Small intestine (tissue), 7 donors: ENCODE data around the gene SUGCT. TPM values are rescaled to one million over a fixed set of nuclear protein-coding genes. Genes with fewer than 3 reads are reported as not detected.
A peak's percentile ranks its signal among the peaks of the same experiment; 100 is the strongest.

Source experiments
- DNase-seq, 2 donors: peaks; one replicate each; pipeline versions ENCODE4 v3.0.0 to v3.0.0-alpha.2; 2013
- FAIRE-seq: peaks from 2 replicates; lab custom pipeline; 2012; peaks lifted over from hg19 to GRCh38; lab: Jason Lieb, UNC
- H3K27ac ChIP-seq, 3 donors: one replicate each; pipeline ENCODE4 v1.5.1; 2013; ENCODE audit warnings: low read length in 2 of 3, mild to moderate bottlenecking in 2 of 3, control low read depth in 1 of 3, inconsistent platforms in 1 of 3, low read depth in 1 of 3, moderate library complexity in 1 of 3
- H3K27me3 ChIP-seq, 3 donors: one replicate each; pipeline ENCODE4 v1.6.1; 2013; ENCODE audit warnings: low read length in 3 of 3, inconsistent platforms in 1 of 3; ENCODE audit not compliant: control insufficient read depth in 3 of 3, insufficient read depth in 3 of 3
- H3K36me3 ChIP-seq, 3 donors: one replicate each; pipeline ENCODE4 v1.6.1; 2013; ENCODE audit warnings: low read length in 3 of 3, inconsistent platforms in 1 of 3, low read depth in 1 of 3, mild to moderate bottlenecking in 1 of 3, moderate library complexity in 1 of 3; ENCODE audit not compliant: control insufficient read depth in 3 of 3, insufficient read depth in 2 of 3
- H3K4me1 ChIP-seq, 3 donors: one replicate each; pipeline ENCODE4 v1.6.1; 2013; ENCODE audit warnings: low read length in 2 of 3, inconsistent platforms in 1 of 3, low read depth in 1 of 3, mild to moderate bottlenecking in 1 of 3, moderate library complexity in 1 of 3; ENCODE audit not compliant: control insufficient read depth in 3 of 3, insufficient read depth in 2 of 3
- H3K4me3 ChIP-seq, 3 donors: one replicate each; pipeline ENCODE4 v1.5.1; 2013; ENCODE audit warnings: low read length in 3 of 3, control low read depth in 1 of 3, inconsistent platforms in 1 of 3, low read depth in 1 of 3, mild to moderate bottlenecking in 1 of 3, moderate library complexity in 1 of 3
- H3K9me3 ChIP-seq, 2 donors: one replicate each; pipeline ENCODE4 v1.6.1; 2013; ENCODE audit warnings: low read depth in 1 of 2, low read length in 1 of 2; ENCODE audit not compliant: control insufficient read depth in 2 of 2, insufficient read depth in 1 of 2
- WGBS, 3 donors: extraction: QIAGEN DNeasy Blood & Tissue Kit; methylation state at CpG; one replicate each; pipeline ENCODE4 v1.1.7; 2013; 5-methylcytosine and 5-hydroxymethylcytosine counted together
- polyA plus RNA-seq, 4 donors: library from polyadenylated mRNA; stranded (reverse) in 3 of 4; unstranded in 1 of 4; fragments of 200-250 nt in 3 of 4; fragments of 120-200 nt in 1 of 4; gene quantifications; one replicate each; pipeline versions ENCODE4 v1.2.1 to v1.2.3, GENCODE V29; 2013
- donor health status: healthy with polysubstance abuse.
- donor health status: control.
- donor health status: control.
- donor health status: Bipolar disorder and iron deficiency.
- donor health status: healthy.

SUGCT gene
- polyA plus RNA-seq, 4 donors = 0.54 to 26.9 (median 2.5) TPM

DNA sequence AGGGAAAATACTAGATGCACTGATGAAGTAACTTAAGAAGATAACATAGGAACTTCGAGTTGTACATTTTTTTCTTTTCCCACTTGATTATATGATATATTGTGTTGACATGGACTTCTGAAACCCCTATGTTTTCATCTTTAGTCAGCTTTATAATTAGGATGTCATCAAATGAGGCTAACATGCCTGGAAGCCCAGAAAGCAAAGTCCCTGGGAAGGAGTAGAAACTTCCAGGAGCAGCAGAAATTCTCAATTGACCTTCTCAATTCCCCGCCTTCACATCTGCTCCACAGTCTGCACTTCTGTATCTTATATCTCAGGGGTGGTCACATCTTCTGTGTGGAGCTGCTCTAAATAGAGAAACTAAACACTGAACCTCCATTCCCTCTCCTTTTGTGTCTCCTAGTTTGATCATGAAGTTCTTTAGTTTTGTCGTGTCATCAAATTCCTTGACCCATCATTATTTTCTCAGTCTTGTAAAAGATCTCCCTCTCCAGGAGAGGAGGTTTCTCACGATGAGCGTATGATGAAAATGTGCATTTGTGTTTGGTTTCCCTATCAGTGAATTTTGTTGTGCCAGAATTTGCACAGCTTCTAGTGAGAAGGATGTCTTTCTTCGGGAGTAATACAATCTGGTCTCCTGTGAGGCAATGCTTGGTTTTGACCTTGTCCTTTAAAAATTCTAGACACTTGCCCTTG, 303.3 kb downstream of the SUGCT start:
- Histone ChIP-seq H3K27ac (no peak overlapping the region), H3K4me1 (no peaks in the 10 kb centered on the region), H3K4me3 (no peak overlapping the region), H3K36me3 (no peaks in the 10 kb centered on the region), H3K27me3 (no peaks in the 10 kb centered on the region), H3K9me3 (peaks cover 1 to 4% of the 10 kb centered on the region in 2 donors)
- 84 to 86% (median 85%) methylated on average over 6 of the region's 6 CpGs for WGBS, 3 donors
- FAIRE-seq (no peak), DNase-seq (no peak)

DNA sequence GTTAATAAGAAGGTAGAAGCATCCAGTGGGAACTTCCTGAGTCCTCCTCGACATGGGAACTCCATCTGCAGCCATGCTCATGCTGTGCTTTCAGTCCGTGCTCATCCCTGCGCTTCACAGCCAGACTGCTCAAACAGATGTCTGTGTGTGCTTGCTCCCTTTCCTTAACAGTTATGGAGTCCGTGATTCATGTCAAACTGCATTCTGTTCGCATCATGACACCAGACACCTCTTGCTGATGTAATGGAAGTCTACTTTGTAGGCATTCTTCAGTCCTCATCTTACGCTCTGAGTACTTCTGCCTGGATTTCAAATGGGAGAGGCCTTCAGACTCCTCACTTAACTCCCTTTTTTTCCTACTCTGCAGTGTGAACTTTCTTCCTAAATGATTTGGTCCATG, 304.9 kb downstream of the SUGCT start:
- Histone ChIP-seq H3K27ac (no peak overlapping the region), H3K36me3 (no peaks in the 10 kb centered on the region), H3K27me3 (no peaks in the 10 kb centered on the region), H3K9me3 (peaks cover 1 to 4% of the 10 kb centered on the region in 2 donors), H3K4me1 (no peaks in the 10 kb centered on the region), H3K4me3 (no peak overlapping the region)
- DNase-seq = no peak
- no peak for FAIRE-seq
- WGBS, 3 donors = 86 to 94% (median 89%) methylated on average over 6 of the region's 6 CpGs

DNA sequence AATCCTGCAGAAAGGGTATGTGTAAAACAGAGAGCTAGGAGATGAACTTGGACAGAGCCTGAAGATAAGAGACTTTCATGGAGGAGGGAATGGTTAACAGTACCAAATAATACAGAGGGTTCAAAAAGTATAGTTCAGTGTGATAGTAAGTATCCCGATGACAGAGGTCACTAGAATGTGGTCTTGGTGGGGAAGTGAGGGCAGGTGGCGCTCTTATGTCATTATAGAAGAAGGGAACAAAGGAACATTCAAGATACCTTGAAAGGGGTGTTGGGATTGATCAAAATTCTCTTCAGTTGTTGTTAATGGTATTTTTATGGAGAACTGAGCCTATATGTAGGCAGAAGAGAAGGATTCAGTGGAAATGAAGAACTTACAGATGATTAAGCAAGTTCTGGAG, 312.5 kb downstream of the SUGCT start:
- 68 to 82% (median 75%) methylated on average over 2 of the region's 2 CpGs for WGBS, 3 donors
- Histone ChIP-seq H3K27ac (no peak overlapping the region), H3K4me3 (no peak overlapping the region), H3K9me3 (no peaks in the 10 kb centered on the region), H3K4me1 (no peaks in the 10 kb centered on the region), H3K36me3 (no peaks in the 10 kb centered on the region), H3K27me3 (no peaks in the 10 kb centered on the region)
- FAIRE-seq (no peak), DNase-seq (peak in 1 of 2 donors; percentile 2)

DNA sequence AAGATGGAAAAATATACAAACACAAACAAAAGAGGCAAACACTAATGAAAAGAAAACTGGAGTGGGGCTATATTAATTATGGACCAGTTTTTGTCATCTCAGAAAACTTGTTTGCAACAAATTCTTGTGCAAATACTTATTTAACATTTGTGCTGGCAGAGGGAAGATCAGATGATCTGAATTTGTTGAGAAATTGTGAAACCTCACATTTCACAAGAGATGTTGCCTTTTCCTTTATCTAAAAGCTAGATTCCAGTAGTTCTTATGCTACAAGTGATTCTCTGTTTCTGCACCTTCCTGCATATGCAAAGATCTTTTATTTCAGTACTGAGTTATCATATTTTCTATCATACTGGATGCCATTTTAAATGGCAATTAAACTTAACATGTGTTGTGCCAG, 320.7 kb downstream of the SUGCT start:
- no peak for FAIRE-seq
- DNase-seq = no peak
- H3K27me3 ChIP-seq = no peaks in the 10 kb centered on the region
- no peak overlapping the region for H3K27ac ChIP-seq
- H3K9me3 ChIP-seq = no peaks in the 10 kb centered on the region
- H3K4me3 ChIP-seq = no peak overlapping the region
- H3K36me3 ChIP-seq = no peaks in the 10 kb centered on the region
- no peaks in the 10 kb centered on the region for H3K4me1 ChIP-seq

DNA sequence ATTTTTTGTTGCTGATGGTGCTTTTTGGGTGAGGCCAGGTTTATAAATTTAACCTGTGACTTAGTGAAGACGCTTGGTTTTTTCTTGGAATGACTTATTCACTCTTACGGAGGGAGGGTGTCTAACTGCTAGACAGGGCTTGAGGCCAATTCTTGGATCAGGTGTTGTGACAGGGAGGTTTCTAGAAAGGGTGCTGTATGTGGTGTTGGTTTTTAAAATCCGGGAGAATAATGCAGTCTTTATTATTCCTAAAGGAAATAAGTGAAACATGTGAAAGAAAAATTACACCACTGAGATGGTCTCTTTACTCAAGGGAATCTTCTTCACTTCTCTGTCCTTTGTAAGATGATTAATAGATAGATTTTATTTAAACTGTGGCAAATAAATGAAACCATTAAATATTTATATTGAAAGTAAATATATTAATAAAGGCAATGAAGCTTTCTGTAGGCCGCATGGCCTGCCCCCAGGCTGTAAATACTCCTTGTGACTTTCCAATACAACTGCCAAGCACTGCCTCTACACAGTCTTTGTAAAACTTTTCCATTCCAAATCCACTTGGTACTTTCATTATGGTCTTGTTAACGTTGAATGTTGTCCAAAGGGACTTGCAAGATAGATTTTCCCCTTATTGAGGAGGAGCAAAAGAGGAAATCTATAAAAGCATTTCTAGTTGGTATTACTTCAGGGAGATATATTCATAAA, 323.1 kb downstream of the SUGCT start:
- no peaks in the 10 kb centered on the region for H3K9me3 ChIP-seq
- FAIRE-seq = no peak
- H3K36me3 ChIP-seq = no peaks in the 10 kb centered on the region
- no peak for DNase-seq
- H3K4me1 ChIP-seq = no peaks in the 10 kb centered on the region
- no peaks in the 10 kb centered on the region for H3K27me3 ChIP-seq
- 85 to 90% (median 86%) methylated on average over 5 of the region's 5 CpGs for WGBS, 3 donors
- H3K27ac ChIP-seq = no peak overlapping the region
- H3K4me3 ChIP-seq = no peak overlapping the region

DNA sequence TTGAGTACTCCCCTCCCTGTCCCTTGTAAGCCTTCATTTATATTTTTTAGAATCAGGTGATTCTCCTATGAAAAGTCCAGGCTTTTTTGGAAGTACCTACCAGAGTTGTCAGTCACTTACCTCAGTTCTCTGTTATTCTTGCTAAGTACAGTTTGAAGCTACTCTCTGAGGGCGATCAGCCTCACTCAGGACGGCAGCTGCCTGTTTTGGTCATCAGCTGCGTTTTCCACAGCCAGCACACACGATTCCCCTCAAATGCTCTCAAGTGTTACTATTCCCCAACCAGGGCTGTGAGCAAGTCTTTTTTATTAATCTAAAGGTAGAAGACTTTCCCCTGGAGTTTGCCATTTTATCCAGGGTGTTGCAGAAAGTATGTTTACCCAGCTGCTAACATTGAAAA, 328.6 kb downstream of the SUGCT start:
- H3K36me3 ChIP-seq = no peaks in the 10 kb centered on the region
- DNase-seq (no peak), FAIRE-seq (no peak)
- no peaks in the 10 kb centered on the region for H3K4me1 ChIP-seq
- no peaks in the 10 kb centered on the region for H3K9me3 ChIP-seq
- H3K27ac ChIP-seq = no peak overlapping the region
- H3K4me3 ChIP-seq = no peak overlapping the region
- H3K27me3 ChIP-seq = no peaks in the 10 kb centered on the region
- 56 to 82% (median 70%) methylated on average over 4 of the region's 4 CpGs for WGBS, 3 donors

DNA sequence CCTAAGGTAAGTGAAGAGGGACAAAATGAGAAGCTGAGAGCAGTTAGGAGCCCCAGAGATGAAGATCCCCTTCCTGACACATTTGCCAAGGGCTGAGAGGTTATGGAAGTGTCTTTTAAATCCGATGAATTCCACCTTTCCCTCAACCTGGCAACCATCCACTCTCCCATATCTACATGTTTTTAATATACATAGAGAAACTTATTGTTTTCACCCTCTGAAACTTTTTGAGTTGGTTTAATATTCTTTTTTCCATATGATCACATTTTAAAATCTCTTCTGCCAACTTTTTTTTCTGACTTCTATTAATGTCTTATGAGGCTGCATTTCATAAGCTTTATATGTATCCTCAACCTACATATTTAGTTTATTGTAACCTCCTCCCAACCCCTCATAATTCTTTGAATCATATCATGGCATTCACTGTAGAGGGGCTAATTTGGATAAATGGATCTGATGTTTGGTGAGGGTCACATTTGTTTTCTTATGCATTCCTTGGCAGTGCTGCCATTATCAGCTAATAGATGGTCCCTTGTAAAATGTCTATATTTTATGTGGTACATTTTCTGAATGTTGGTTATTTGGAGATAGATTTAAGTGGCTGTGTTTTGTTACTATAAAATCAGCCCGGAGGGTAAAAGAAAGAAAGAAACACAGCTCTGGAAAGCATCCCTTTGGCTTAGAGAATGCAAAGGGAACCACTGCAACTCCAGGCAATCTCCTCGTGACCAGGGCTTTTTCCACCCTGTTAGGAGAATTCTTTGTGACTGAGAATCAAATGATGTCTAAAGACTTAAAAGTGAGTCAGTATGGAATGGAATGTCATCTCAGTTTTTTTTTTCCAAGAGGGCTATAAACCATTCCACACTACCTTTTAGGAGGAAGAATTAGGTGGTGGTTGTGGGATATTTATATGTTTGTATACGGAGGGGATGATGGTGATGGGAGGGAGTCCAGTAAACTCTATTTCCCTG, 334.4 kb downstream of the SUGCT start:
- FAIRE-seq (no peak), DNase-seq (no peak)
- Histone ChIP-seq H3K27ac (no peak overlapping the region), H3K27me3 (no peaks in the 10 kb centered on the region), H3K4me3 (no peak overlapping the region), H3K36me3 (no peaks in the 10 kb centered on the region), H3K4me1 (peaks cover 0 to 4% (median 0%) of the 10 kb centered on the region in 3 donors), H3K9me3 (no peaks in the 10 kb centered on the region)
- WGBS, 3 donors = 70 to 89% (median 71%) methylated on average over 4 of the region's 4 CpGs

DNA sequence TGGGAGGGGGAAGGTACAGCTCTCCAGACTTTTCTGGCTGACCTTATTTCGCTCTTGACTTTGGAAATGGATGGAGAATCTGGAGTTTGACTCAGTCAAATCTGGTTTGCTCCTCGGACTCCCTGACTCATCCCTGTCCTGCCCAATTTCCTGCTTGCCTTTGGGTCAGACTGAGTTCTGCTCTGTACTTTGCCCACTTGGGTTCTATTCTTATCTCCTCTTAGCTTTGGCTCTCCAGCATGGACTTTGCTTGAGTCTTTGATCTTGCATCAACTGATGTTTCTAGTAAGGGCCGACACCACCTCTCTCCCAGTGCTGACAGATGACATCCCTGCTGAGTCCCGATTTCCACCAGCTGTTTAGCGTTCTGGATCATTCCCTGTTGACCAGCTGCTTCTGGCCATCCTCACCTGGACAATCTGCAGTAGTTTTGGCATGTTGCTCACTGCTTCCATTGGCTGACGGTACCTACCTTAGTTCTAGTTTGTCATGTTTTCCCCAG, 335.3 kb downstream of the SUGCT start:
- FAIRE-seq = no peak
- H3K4me1 ChIP-seq = peaks cover 0 to 4% (median 0%) of the 10 kb centered on the region in 3 donors
- H3K27me3 ChIP-seq = no peaks in the 10 kb centered on the region
- 39 to 55% (median 40%) methylated on average over 6 of the region's 6 CpGs for WGBS, 3 donors
- H3K36me3 ChIP-seq = no peaks in the 10 kb centered on the region
- DNase-seq = peak; percentile 5 to 78
- H3K4me3 ChIP-seq = no peak overlapping the region
- no peaks in the 10 kb centered on the region for H3K9me3 ChIP-seq
- H3K27ac ChIP-seq = no peak overlapping the region
